Ectodermal cell (in vitro differentiated cells): ENCODE measurements around the gene OSBPL9.
"Not testable (repeated sequence)": the region's sequence is repeated elsewhere in the genome, so short reads cannot be mapped to it uniquely, and the experiment has no call there.

Experiments
- H3K27ac ChIP-seq: 2 replicates; pipeline ENCODE4 v1.7.0; 2013; ENCODE audit warnings: mild to moderate bottlenecking, low read depth, low read length; ENCODE audit not compliant: insufficient read depth, poor library complexity, severe bottlenecking
- H3K27me3 ChIP-seq: 2 replicates; pipeline ENCODE4 v1.7.0; 2013; ENCODE audit warnings: mild to moderate bottlenecking, low read length; ENCODE audit not compliant: insufficient read depth, control insufficient read depth, poor library complexity, severe bottlenecking
- H3K36me3 ChIP-seq: one replicate; pipeline ENCODE4 v1.7.0; 2013; ENCODE audit warnings: low read length; ENCODE audit not compliant: control insufficient read depth, insufficient read depth
- H3K4me1 ChIP-seq: one replicate; pipeline ENCODE4 v1.7.0; 2013; ENCODE audit warnings: low read length; ENCODE audit not compliant: control insufficient read depth, insufficient read depth
- H3K4me3 ChIP-seq: 2 replicates; pipeline ENCODE4 v1.7.0; 2013; ENCODE audit warnings: low read depth, low read length, control low read depth; ENCODE audit not compliant: insufficient read depth
- H3K9me3 ChIP-seq: 2 replicates; pipeline ENCODE4 v1.7.0; 2013; ENCODE audit warnings: mild to moderate bottlenecking, low read length, moderate library complexity; ENCODE audit not compliant: control insufficient read depth
- WGBS, 2 experiments: methylation state at CpG; one replicate each; pipeline ENCODE4 v1.1.7; 2013; ENCODE audit warnings: missing lambda C conversion rate in 2 of 2; 5-methylcytosine and 5-hydroxymethylcytosine counted together

The OSBPL9 gene

GRCh38 chr1:51644533-51645197 is 27.8 kb downstream of the OSBPL9 start:
- Histone ChIP-seq H3K36me3 (no peaks in the 10 kb centered on the region), H3K27ac (no peak overlapping the region), H3K27me3 (no peaks in the 10 kb centered on the region), H3K9me3 (no peaks in the 10 kb centered on the region), H3K4me1 (no peaks in the 10 kb centered on the region), H3K4me3 (no peak overlapping the region)
- WGBS, 2 experiments, result 87 to 91% methylated on average over 10 of the region's 10 CpGs

DNA sequence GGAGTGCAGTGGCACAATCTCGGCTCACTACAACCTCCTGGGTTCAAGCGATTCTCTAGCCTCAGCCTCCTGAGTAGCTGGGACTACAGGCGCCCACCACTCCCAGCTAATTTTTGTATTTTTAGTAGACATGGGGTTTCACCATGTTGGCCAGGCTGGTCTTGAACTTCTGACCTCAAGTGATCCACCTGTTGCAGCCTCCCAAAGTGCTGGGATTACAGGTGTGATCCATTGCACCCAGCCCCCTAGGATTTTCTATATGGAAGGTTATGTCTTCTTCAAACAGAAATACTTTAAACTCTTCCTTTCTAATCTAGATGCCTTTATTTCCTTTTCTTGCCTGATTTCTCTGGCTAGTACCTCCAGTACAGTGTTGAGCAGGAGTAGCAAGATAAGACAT is 29.7 kb downstream of the OSBPL9 start:
- H3K4me1 ChIP-seq, result not testable (repeated sequence)
- WGBS, 2 experiments, result 90 to 99% methylated on average over 3 of the region's 3 CpGs

GRCh38 chr1:51648180-51649109 is 31.6 kb downstream of the OSBPL9 start:
- 61 to 62% methylated on average over 5 to 6 of the region's 6 CpGs for WGBS, 2 experiments
- H3K27me3 ChIP-seq, result no peaks in the 10 kb centered on the region
- H3K27ac ChIP-seq, result no peak overlapping the region
- H3K4me3 ChIP-seq, result no peak overlapping the region
- H3K4me1 ChIP-seq, result no peaks in the 10 kb centered on the region
- no peaks in the 10 kb centered on the region for H3K36me3 ChIP-seq
- H3K9me3 ChIP-seq, result no peaks in the 10 kb centered on the region

More for the DNA sequence above, 29.7 kb downstream of the OSBPL9 start:
- H3K36me3 ChIP-seq, H3K27me3 ChIP-seq, H3K27ac ChIP-seq, H3K9me3 ChIP-seq, H3K4me3 ChIP-seq: not testable (repeated sequence)

GRCh38 chr1:51649593-51650091 is 32.8 kb downstream of the OSBPL9 start:
- no peaks in the 10 kb centered on the region for H3K4me1 ChIP-seq
- H3K27ac ChIP-seq, result no peak overlapping the region
- no peak overlapping the region for H3K4me3 ChIP-seq
- no peaks in the 10 kb centered on the region for H3K9me3 ChIP-seq
- no peaks in the 10 kb centered on the region for H3K36me3 ChIP-seq
- WGBS, 2 experiments, result 93 to 95% methylated on average over 2 to 3 of the region's 4 CpGs
- no peaks in the 10 kb centered on the region for H3K27me3 ChIP-seq

DNA sequence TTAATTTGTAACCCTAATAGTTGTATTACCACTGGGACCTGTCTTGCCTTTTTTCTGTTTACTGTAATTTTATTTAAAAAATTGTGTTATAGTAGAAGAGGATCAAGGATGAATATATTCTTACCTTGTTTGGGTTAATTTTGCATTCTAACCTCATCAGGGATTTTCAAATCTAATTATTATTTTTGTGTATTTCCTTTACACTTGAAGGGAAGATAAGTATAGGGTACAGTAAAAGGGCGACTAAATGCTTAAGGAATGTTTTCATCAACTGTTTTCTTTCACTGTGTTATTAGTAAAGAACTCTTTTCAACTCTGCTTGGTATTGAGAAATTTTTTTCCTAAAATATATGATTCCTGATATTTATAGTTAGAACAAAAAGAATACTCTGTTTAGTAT is 33.3 kb downstream of the OSBPL9 start:
- Histone ChIP-seq H3K27ac (no peak overlapping the region), H3K4me3 (no peak overlapping the region), H3K36me3 (no peaks in the 10 kb centered on the region), H3K27me3 (no peaks in the 10 kb centered on the region), H3K4me1 (no peaks in the 10 kb centered on the region), H3K9me3 (no peaks in the 10 kb centered on the region)
- WGBS, 2 experiments, result 100% methylated on average over 1 of the region's 1 CpG; no CpG with 5 or more reads in 1 of the 2 experiments

- H3K4me3 ChIP-seq, result no peak overlapping the region
- H3K4me1 ChIP-seq, result no peaks in the 10 kb centered on the region
- no peak overlapping the region for H3K27ac ChIP-seq
- H3K9me3 ChIP-seq, result no peaks in the 10 kb centered on the region
- H3K27me3 ChIP-seq, result no peaks in the 10 kb centered on the region
- 76 to 78% methylated on average over 3 of the region's 3 CpGs for WGBS, 2 experiments
- no peaks in the 10 kb centered on the region for H3K36me3 ChIP-seq
Observed at GRCh38 chr1:51651552-51651942, 34.7 kb downstream of the OSBPL9 start.

DNA sequence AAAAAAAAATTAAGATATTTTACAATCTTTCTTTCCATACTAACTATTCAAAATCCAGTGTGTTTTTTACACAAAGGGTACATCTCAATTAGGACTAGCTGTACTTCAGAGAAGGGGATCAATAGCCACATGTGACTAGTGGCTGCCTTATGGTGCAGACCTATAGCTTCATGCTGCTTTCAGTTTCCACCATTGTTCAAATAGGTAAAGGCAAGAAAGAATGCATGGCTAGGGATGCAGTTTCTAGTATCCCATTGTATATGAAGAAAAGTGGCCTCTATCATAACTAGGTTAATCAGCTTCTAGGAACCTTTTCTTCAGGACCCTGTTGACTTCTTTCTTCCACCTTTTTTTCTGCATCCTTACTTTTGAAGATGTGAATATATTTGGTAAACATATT is 35.7 kb downstream of the OSBPL9 start:
- Histone ChIP-seq H3K27ac (no peak overlapping the region), H3K4me1 (no peaks in the 10 kb centered on the region), H3K27me3 (no peaks in the 10 kb centered on the region), H3K4me3 (no peak overlapping the region), H3K9me3 (no peaks in the 10 kb centered on the region), H3K36me3 (no peaks in the 10 kb centered on the region)

GRCh38 chr1:51653127-51653526 is 36.2 kb downstream of the OSBPL9 start:
- Histone ChIP-seq H3K4me1 (no peaks in the 10 kb centered on the region), H3K27ac (no peak overlapping the region), H3K36me3 (no peaks in the 10 kb centered on the region), H3K4me3 (no peak overlapping the region), H3K27me3 (no peaks in the 10 kb centered on the region), H3K9me3 (no peaks in the 10 kb centered on the region)

- Histone ChIP-seq H3K9me3 (no peaks in the 10 kb centered on the region), H3K27me3 (no peaks in the 10 kb centered on the region), H3K4me3 (no peak overlapping the region), H3K36me3 (no peaks in the 10 kb centered on the region), H3K27ac (no peak overlapping the region), H3K4me1 (no peaks in the 10 kb centered on the region)
- 90 to 93% methylated on average over 1 of the region's 1 CpG for WGBS, 2 experiments
Observed at GRCh38 chr1:51654000-51654399, 37.1 kb downstream of the OSBPL9 start.

DNA sequence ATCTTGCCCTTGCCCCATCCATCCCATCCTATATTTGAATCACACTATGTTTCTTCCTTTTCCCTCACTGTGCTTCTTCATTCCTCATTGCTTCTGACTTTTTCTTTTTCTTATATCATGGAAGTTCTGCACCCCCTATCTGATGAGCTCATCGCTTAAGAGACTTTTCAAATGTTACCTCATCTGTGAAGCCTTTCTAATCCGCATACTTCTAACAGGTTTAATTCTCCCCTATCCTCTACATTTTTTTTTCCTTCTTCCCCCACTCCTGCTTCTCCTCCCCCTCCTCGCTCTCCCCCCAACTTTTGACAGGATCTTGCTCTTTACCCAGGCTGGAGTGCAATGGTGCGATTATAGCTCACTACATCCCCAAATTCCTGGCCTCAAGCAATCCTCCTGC is 39.5 kb downstream of the OSBPL9 start:
- H3K36me3 ChIP-seq, result no peaks in the 10 kb centered on the region
- 92 to 94% methylated on average over 4 of the region's 4 CpGs for WGBS, 2 experiments
- H3K4me1 ChIP-seq, result no peaks in the 10 kb centered on the region
- H3K9me3 ChIP-seq, result no peaks in the 10 kb centered on the region
- H3K27me3 ChIP-seq, result no peaks in the 10 kb centered on the region
- no peak overlapping the region for H3K27ac ChIP-seq
- no peak overlapping the region for H3K4me3 ChIP-seq
